ENCODE results near the gene ZC3H13.

GRCh38 chr13:45926741-45927140, 125.8 kb downstream of the ZC3H13 start:
- TF ChIP-seq CTCF (IDR thresholded peaks at IDR 0.05; ENCODE audit: insufficient read depth, low read length, poor library complexity, severe bottlenecking), result no peak
- TF ChIP-seq EZH2phosphoT487 (conservative IDR thresholded peaks at IDR 0.05; ENCODE audit: low read length), result no peak

Data from SU-DHL-6 (cell line).